ENCODE data around the gene DDHD1.

Gene DDHD1

DNA sequence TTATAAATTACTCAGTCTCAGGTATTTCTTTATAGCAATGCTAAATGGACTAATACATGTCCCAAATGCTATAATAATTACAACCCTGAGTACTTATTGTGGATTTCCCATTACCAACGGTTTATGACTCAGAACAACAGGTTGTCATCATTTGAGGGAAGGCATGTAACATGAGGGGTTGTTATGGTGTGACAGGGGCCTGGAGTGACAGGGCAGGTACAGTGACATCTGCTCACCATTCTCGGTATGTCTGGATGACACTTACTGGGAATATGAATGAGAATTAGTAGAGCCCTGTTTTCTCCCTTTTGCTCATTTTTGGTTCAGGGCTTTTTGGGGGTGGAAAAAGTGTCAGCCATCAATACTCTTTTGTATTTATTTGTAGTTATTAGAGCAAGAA is 166.1 kb downstream of the DDHD1 start:
- no peak for DNase-seq
